PC-3 (cell line): ENCODE data around the gene CUEDC2.

ENCODE experiments used
- CTCF ChIP-seq: fragments of 300-600 bp; sonication (generic); conservative IDR thresholded peaks from 2 replicates; pipeline ENCODE4 v1.5.1; 2017; ENCODE audit warnings: antibody characterized with exemption, low read depth, mild to moderate bottlenecking, low read length
- EZH2 ChIP-seq: fragments of 300-600 bp; sonication (generic); IDR thresholded peaks from one replicate; pipeline ENCODE4 v1.6.1; 2017; ENCODE audit warnings: antibody characterized with exemption, mild to moderate bottlenecking, low read length; ENCODE audit not compliant: unreplicated experiment
- EZH2phosphoT487 ChIP-seq: fragments of 300-600 bp; sonication (generic); IDR thresholded peaks from 2 replicates; pipeline ENCODE4 v1.6.1; 2018; ENCODE audit warnings: mild to moderate bottlenecking, antibody characterized with exemption, low read length, borderline replicate concordance

GRCh38 chr10:102416695-102417094 is 15.7 kb downstream of the CUEDC2 start:
- no peak for TF ChIP-seq EZH2
- TF ChIP-seq CTCF, result no peak
- TF ChIP-seq EZH2phosphoT487, result no peak
